Bronchial epithelial cell (primary cell): ENCODE measurements around the gene SYCP2. TPM values are rescaled to one million over a fixed set of nuclear protein-coding genes. Genes with fewer than 3 reads are reported as not detected.

Source experiments
- DNase-seq: peaks from one replicate; pipeline ENCODE4 v3.0.0-alpha.2; 2010; ENCODE audit warnings: low read depth
- FAIRE-seq: peaks from 2 replicates; lab custom pipeline; 2011; peaks lifted over from hg19 to GRCh38; lab: Jason Lieb, UNC
- H3K27me3 ChIP-seq: 2 replicates; pipeline ENCODE4 v1.5.1; 2011; ENCODE audit warnings: low read length; ENCODE audit not compliant: control insufficient read depth, insufficient read depth
- H3K36me3 ChIP-seq: 2 replicates; pipeline ENCODE4 v1.5.1; 2011; ENCODE audit warnings: low read length; ENCODE audit not compliant: control insufficient read depth, insufficient read depth
- H3K4me3 ChIP-seq: 2 replicates; pipeline ENCODE4 v1.5.1; 2011; ENCODE audit warnings: mild to moderate bottlenecking, low read depth, low read length, control low read depth
- total RNA-seq: library from RNA; depleted of rRNA; stranded (reverse); fragments of >200 nt; gene quantifications from 2 replicates; pipeline ENCODE4 v1.2.1, GENCODE V29; 2014
- TF ChIP-seq, protein P1 (sequence below): IDR thresholded peaks from 2 replicates; pipeline ENCODE4 v1.5.1; 2011; ENCODE audit warnings: mild to moderate bottlenecking, moderate library complexity, low read length, control low read depth, inconsistent platforms; ENCODE audit not compliant: insufficient read depth, severe bottlenecking

The SYCP2 gene
- total RNA-seq, 1 donor from 2014 or later = 0.26 TPM

DNA sequence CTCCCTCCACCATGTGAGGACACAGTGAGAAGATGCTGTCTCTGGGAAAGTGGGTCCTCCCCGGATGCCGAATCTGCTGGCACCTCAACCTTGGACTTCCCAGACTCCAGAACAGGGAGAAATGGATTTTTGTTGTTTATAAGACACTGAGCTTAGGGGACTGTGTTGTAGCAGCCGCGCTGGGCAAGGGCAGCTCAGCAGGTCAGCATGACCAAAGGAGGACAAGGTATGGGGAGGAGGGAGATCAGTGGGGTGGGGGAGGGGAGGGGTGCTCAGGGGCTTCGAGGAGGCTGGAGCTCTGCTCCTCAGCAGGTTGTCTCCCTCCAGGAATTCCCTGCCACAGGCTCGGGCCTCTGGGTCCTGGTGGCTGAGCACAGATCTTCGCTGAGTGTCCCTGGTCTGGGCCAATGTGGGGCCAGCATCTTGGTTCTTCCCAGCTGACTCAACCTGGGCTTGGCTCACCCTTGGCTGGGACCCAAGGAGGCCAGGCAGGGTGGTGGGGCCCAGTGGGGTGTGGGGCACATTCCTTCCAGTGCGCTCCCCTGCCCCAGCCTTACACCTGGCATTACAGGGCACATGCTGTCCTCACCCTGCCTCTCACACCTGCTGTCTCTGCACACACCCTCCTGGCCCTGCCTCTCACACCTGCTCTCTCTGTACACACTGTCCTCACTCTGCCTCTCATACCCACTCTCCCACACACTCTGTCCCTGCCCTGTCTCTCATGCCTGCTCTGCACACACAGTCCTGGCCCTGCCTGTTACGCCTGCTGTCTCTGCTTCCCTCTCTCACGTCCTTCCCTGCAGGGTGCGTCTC, 107.3 kb downstream of the SYCP2 start:
- TF ChIP-seq, protein P1, sequence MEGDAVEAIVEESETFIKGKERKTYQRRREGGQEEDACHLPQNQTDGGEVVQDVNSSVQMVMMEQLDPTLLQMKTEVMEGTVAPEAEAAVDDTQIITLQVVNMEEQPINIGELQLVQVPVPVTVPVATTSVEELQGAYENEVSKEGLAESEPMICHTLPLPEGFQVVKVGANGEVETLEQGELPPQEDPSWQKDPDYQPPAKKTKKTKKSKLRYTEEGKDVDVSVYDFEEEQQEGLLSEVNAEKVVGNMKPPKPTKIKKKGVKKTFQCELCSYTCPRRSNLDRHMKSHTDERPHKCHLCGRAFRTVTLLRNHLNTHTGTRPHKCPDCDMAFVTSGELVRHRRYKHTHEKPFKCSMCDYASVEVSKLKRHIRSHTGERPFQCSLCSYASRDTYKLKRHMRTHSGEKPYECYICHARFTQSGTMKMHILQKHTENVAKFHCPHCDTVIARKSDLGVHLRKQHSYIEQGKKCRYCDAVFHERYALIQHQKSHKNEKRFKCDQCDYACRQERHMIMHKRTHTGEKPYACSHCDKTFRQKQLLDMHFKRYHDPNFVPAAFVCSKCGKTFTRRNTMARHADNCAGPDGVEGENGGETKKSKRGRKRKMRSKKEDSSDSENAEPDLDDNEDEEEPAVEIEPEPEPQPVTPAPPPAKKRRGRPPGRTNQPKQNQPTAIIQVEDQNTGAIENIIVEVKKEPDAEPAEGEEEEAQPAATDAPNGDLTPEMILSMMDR = peak; percentile 1
- H3K4me3 ChIP-seq = no peak overlapping the region
- no peaks in the 10 kb centered on the region for H3K36me3 ChIP-seq
- DNase-seq (peak; percentile 77), FAIRE-seq (peak; percentile 97)
- H3K27me3 ChIP-seq = no peaks in the 10 kb centered on the region

DNA sequence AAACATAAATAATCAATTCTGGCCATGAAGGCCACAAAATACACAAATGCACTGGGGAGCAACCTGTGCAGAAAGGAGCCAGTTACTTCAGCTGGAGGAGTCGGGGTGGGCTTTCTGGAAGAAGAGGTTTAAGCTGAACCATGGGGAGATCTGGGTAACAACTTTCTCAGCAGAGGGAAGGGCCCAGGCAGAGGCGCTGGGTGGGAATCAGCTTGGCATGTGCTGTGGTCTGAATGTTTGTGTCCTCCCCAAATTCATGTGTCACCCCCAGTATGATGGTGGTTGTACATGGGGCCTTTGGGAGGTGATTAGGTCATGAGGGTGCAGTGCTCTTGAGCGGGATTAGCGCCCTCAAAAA, 107.9 kb downstream of the SYCP2 start:
- Histone ChIP-seq H3K4me3 (no peak overlapping the region), H3K27me3 (no peaks in the 10 kb centered on the region), H3K36me3 (no peaks in the 10 kb centered on the region)
- TF ChIP-seq, protein P1 = no peak
- no peak for FAIRE-seq
- DNase-seq = no peak

DNA sequence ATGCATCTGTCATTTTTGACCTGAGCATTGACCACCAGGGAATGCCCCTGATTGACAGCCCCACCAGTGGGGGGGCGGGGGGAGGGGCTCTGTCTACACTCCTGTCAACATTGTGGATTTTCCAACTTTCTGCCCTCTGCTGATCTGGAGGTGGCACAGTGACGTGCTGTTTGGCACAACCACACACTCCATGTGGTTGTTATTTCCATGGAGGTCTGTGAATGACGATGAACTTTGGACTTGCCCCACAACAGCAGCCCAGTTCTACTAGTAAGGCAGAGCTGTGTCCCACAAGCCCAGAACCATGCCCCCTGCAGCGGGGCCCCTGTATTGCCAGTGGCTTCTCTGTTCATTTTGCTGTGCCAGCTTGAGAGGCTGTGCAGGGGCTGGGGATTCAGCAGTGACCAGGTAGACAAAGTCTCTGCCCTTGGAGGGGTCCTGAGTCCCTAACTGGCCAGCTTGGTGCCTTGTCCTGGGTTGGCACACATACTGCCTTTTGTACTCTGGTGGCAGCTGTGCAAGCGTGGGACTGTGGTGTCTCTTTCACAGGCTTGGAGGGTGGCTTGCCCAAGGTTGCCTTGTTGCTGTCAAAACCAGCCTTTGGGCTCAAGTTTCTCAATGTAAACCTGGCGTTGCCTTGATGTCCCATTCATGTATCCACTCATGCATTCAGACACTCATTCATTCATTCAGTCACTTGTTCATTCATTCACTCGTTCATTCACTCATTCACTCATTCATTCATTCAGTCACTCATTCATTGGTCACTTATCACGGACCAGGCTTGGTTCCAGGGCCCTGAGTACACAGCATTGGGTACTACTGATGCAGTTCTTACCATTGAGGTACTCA, 108.5 kb downstream of the SYCP2 start:
- TF ChIP-seq, protein P1 = no peak
- H3K36me3 ChIP-seq = no peaks in the 10 kb centered on the region
- DNase-seq = no peak
- no peak overlapping the region for H3K4me3 ChIP-seq
- H3K27me3 ChIP-seq = no peaks in the 10 kb centered on the region
- FAIRE-seq = no peak

DNA sequence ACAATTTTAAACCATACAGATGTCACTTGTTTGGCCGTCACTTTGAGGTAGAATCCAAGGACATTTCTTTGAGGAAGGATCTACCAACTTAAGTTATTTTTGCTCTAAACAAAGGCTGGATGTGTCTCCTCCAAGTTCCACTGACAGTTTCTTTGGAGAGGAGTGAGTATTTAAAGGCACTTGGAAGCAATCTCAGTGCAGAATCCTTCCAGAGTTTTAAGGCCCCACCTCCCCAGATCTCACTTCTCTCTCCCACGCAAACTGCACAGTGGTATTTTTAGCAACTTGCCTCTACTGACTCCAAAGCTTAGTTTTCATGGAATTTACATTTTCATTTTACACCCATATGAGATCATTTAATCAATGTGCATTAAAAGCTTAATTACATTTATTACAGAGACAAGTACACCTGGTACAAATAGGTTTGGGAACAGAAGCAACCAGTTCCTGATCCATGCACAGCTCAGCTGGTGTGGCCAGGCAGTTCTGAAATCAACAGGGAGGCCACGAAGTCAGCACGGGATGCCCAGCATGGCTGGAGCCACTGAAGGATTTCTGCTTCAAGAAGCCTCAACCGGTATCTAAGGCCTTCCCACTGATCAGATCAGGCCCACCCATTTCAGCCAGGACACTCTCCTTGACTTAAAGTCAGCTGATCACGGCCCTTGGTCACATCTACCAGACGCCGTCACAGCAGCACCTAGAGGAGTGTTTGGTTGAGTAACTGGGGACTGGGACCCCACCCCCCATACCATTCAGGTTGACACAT, 109.8 kb downstream of the SYCP2 start:
- Histone ChIP-seq H3K36me3 (no peaks in the 10 kb centered on the region), H3K4me3 (no peak overlapping the region), H3K27me3 (no peaks in the 10 kb centered on the region)
- FAIRE-seq (no peak), DNase-seq (no peak)
- TF ChIP-seq, protein P1 = no peak

DNA sequence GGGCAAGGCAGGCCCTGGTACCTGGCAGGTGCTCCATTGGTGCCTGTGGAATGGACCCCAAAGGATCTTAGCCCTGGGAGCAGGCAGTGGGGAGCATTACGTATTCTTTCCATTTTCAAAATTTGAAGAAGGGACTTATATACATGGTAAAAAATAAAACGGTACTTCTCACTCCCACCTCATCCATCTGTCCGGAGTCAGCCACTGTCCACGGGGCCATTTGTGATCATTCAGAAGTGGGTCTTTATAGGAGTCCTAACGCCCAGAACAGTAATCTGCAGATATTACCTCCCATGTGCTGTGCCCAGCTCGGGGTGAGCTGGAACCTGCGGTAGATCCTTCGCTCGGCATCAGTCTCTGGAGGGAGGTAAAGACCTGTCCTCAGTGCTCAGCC, 110.4 kb downstream of the SYCP2 start:
- FAIRE-seq (no peak), DNase-seq (no peak)
- Histone ChIP-seq H3K27me3 (no peaks in the 10 kb centered on the region), H3K36me3 (no peaks in the 10 kb centered on the region), H3K4me3 (no peak overlapping the region)
- TF ChIP-seq, protein P1 = no peak
